Measurements from ENCODE around the gene CREB3. TPM values are rescaled to one million over a fixed set of nuclear protein-coding genes. Genes with fewer than 3 reads are reported as not detected.

The CREB3 gene
- total and polyA plus RNA-seq, 2 experiments from 2014 or later = 20.3 to 32.4 TPM

DNA sequence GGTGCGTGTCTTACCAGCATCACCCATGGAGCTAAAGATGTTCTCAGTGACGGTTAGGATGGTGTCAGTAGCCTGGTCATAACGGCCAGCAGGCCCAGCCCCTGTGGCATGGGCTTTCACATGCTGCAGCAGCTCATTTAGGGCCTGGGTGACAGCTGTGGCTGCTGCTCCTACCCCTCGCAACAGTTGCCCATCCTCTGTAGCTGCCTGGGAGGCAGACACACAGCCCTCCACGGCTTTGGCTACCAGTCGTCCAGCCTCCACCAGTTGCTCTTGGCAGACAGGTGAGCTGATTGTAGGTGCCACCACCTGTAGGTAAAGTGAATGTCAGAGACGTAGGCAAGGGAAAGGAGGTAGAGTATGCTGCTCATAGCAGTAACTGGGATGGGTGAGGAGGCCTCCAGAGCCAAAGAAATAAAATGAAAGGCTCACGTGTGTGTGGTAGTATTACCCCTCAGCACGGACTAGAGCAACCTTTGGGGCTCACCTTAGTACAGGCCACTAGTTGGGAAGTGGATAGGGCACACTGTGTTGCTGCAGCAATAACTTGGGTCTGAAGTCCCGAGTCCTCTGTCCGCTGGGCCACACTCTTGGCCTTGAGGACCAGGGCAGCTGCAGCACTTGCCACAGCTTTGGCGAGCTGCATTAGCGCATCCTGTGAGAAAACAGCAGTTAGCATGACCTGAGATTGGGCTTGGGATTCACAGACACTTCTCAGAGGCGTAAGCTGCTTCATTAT lies 15.2 kb upstream of the CREB3 start (continued):
- TF ChIP-seq JUNB (IDR thresholded peaks at IDR 0.05; ENCODE audit: unreplicated experiment) (no peak), STAT1 (IDR thresholded peaks at IDR 0.05; ENCODE audit: unreplicated experiment) (no peak), ZNF114 (CRISPR knock-in tag; IDR thresholded peaks at IDR 0.05) (no peak), CREB1 (CRISPR knock-in tag; IDR thresholded peaks at IDR 0.05; ENCODE audit: low read depth) (no peak), ZNF331 (CRISPR knock-in tag; IDR thresholded peaks at IDR 0.05; ENCODE audit: low read depth) (no peak), EZH2phosphoT487 (IDR thresholded peaks at IDR 0.05; ENCODE audit: unreplicated experiment) (no peak)
- TF ChIP-seq, protein P1, sequence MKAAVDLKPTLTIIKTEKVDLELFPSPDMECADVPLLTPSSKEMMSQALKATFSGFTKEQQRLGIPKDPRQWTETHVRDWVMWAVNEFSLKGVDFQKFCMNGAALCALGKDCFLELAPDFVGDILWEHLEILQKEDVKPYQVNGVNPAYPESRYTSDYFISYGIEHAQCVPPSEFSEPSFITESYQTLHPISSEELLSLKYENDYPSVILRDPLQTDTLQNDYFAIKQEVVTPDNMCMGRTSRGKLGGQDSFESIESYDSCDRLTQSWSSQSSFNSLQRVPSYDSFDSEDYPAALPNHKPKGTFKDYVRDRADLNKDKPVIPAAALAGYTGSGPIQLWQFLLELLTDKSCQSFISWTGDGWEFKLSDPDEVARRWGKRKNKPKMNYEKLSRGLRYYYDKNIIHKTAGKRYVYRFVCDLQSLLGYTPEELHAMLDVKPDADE (IDR thresholded peaks at IDR 0.05) = no peak
- TF ChIP-seq, protein P2, sequence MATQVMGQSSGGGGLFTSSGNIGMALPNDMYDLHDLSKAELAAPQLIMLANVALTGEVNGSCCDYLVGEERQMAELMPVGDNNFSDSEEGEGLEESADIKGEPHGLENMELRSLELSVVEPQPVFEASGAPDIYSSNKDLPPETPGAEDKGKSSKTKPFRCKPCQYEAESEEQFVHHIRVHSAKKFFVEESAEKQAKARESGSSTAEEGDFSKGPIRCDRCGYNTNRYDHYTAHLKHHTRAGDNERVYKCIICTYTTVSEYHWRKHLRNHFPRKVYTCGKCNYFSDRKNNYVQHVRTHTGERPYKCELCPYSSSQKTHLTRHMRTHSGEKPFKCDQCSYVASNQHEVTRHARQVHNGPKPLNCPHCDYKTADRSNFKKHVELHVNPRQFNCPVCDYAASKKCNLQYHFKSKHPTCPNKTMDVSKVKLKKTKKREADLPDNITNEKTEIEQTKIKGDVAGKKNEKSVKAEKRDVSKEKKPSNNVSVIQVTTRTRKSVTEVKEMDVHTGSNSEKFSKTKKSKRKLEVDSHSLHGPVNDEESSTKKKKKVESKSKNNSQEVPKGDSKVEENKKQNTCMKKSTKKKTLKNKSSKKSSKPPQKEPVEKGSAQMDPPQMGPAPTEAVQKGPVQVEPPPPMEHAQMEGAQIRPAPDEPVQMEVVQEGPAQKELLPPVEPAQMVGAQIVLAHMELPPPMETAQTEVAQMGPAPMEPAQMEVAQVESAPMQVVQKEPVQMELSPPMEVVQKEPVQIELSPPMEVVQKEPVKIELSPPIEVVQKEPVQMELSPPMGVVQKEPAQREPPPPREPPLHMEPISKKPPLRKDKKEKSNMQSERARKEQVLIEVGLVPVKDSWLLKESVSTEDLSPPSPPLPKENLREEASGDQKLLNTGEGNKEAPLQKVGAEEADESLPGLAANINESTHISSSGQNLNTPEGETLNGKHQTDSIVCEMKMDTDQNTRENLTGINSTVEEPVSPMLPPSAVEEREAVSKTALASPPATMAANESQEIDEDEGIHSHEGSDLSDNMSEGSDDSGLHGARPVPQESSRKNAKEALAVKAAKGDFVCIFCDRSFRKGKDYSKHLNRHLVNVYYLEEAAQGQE (IDR thresholded peaks at IDR 0.05; ENCODE audit: unreplicated experiment) = no peak
- TF ChIP-seq, protein P3, sequence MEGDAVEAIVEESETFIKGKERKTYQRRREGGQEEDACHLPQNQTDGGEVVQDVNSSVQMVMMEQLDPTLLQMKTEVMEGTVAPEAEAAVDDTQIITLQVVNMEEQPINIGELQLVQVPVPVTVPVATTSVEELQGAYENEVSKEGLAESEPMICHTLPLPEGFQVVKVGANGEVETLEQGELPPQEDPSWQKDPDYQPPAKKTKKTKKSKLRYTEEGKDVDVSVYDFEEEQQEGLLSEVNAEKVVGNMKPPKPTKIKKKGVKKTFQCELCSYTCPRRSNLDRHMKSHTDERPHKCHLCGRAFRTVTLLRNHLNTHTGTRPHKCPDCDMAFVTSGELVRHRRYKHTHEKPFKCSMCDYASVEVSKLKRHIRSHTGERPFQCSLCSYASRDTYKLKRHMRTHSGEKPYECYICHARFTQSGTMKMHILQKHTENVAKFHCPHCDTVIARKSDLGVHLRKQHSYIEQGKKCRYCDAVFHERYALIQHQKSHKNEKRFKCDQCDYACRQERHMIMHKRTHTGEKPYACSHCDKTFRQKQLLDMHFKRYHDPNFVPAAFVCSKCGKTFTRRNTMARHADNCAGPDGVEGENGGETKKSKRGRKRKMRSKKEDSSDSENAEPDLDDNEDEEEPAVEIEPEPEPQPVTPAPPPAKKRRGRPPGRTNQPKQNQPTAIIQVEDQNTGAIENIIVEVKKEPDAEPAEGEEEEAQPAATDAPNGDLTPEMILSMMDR (conservative IDR thresholded peaks at IDR 0.05; ENCODE audit: low read depth in 2 of 2) = no peak

DNA sequence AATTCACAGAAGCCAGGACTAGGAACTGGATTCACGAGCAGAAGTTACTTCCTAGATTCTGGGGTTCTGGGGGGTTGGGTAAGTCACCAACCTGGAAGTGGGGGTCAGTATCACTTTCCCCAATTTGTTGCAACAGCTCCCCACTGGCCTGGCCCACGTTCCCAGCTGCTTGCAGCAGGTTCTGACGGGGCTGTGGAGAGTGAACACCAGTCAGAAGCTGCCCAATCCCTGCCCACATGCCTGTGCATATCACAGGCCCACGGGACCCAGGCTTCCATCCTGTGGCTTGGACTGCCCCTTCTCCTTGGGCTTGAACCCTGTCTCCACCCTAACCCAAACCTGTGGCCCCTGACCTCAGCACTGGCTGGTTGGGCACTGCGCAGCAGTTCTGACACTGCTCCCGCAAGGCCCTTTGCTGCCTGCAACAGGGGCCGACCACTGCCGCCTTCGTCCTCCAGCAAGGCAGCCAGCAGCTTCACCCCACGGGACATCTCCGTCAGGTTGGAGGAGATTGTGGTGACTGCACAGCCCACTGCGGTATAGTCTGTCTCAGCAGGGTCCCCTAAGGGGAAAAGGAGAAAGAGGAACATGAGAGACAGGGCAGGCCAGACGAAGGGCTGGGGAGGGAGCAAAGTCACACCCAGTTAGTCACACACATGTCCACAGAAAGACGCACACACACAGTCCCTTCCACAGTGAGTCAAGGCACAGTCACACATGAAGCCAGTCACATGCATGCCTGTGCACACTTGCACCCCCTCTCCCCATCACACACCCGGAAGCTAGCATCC lies 13.6 kb upstream of the CREB3 start:
- Histone ChIP-seq H3K79me2 (replicated peaks; ENCODE audit: insufficient read depth) (no peaks in the 10 kb centered on the region), H3K27ac (ENCODE audit: low read depth) (no peak overlapping the region), H4K20me1 (replicated peaks; ENCODE audit: insufficient read depth) (no peaks in the 10 kb centered on the region; the same call in 1 of the 2 replicates), H3K9me2 (ENCODE audit: insufficient read depth) (no peaks in the 10 kb centered on the region), H3K4me3 (no peak overlapping the region), H3K4me2 (no peak overlapping the region), H2AFZ (no peak overlapping the region), H3K27me3 (ENCODE audit: insufficient read depth) (no peaks in the 10 kb centered on the region), H3K4me1 (ENCODE audit: insufficient read depth) (no peaks in the 10 kb centered on the region), H3F3A (replicated peaks; ENCODE audit: low read depth) (no peaks in the 10 kb centered on the region), H3K36me3 (ENCODE audit: insufficient read depth) (peaks cover 51% of the 10 kb centered on the region)
- Mint-ChIP-seq H3K4me1 (peaks cover 4% of the 10 kb centered on the region; the same call in 1 of the 3 replicates), H3K27ac (no peak overlapping the region), H3K4me3 (no peak overlapping the region), H3K9me3 (no peaks in the 10 kb centered on the region), H3K27me3 (ENCODE audit: insufficient read depth, low read depth, poor library complexity) (no peaks in the 10 kb centered on the region), H3K36me3 (ENCODE audit: low read depth) (peaks cover 90% of the 10 kb centered on the region)
- TF ChIP-seq EZH2phosphoT487 (IDR thresholded peaks at IDR 0.05; ENCODE audit: unreplicated experiment) (no peak), POLR2AphosphoS5 (IDR thresholded peaks at IDR 0.05; ENCODE audit: low read depth) (no peak)
- TF ChIP-seq, protein P4, sequence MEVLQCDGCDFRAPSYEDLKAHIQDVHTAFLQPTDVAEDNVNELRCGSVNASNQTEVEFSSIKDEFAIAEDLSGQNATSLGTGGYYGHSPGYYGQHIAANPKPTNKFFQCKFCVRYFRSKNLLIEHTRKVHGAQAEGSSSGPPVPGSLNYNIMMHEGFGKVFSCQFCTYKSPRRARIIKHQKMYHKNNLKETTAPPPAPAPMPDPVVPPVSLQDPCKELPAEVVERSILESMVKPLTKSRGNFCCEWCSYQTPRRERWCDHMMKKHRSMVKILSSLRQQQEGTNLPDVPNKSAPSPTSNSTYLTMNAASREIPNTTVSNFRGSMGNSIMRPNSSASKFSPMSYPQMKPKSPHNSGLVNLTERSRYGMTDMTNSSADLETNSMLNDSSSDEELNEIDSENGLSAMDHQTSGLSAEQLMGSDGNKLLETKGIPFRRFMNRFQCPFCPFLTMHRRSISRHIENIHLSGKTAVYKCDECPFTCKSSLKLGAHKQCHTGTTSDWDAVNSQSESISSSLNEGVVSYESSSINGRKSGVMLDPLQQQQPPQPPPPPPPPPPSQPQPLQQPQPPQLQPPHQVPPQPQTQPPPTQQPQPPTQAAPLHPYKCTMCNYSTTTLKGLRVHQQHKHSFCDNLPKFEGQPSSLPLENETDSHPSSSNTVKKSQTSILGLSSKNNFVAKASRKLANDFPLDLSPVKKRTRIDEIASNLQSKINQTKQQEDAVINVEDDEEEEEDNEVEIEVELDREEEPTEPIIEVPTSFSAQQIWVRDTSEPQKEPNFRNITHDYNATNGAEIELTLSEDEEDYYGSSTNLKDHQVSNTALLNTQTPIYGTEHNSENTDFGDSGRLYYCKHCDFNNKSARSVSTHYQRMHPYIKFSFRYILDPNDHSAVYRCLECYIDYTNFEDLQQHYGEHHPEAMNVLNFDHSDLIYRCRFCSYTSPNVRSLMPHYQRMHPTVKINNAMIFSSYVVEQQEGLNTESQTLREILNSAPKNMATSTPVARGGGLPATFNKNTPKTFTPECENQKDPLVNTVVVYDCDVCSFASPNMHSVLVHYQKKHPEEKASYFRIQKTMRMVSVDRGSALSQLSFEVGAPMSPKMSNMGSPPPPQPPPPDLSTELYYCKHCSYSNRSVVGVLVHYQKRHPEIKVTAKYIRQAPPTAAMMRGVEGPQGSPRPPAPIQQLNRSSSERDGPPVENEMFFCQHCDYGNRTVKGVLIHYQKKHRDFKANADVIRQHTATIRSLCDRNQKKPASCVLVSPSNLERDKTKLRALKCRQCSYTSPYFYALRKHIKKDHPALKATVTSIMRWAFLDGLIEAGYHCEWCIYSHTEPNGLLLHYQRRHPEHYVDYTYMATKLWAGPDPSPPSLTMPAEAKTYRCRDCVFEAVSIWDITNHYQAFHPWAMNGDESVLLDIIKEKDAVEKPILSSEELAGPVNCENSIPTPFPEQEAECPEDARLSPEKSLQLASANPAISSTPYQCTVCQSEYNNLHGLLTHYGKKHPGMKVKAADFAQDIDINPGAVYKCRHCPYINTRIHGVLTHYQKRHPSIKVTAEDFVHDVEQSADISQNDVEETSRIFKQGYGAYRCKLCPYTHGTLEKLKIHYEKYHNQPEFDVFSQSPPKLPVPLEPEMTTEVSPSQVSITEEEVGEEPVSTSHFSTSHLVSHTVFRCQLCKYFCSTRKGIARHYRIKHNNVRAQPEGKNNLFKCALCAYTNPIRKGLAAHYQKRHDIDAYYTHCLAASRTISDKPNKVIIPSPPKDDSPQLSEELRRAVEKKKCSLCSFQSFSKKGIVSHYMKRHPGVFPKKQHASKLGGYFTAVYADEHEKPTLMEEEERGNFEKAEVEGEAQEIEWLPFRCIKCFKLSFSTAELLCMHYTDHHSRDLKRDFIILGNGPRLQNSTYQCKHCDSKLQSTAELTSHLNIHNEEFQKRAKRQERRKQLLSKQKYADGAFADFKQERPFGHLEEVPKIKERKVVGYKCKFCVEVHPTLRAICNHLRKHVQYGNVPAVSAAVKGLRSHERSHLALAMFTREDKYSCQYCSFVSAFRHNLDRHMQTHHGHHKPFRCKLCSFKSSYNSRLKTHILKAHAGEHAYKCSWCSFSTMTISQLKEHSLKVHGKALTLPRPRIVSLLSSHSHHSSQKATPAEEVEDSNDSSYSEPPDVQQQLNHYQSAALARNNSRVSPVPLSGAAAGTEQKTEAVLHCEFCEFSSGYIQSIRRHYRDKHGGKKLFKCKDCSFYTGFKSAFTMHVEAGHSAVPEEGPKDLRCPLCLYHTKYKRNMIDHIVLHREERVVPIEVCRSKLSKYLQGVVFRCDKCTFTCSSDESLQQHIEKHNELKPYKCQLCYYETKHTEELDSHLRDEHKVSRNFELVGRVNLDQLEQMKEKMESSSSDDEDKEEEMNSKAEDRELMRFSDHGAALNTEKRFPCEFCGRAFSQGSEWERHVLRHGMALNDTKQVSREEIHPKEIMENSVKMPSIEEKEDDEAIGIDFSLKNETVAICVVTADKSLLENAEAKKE (CRISPR knock-in tag; IDR thresholded peaks at IDR 0.05) = no peak
- DNase-seq (ENCODE audit: low spot score) = no peak
- ATAC-seq = no peak
